NCI-H187 treated with DMSO at 0.1 percent for 48 hours (cell line): ENCODE data around the gene THOP1.

ENCODE experiments used
- DNase-seq: peaks from one replicate; lab custom pipeline; 2025; lab: John Stamatoyannopoulos, UW

Gene THOP1

DNA sequence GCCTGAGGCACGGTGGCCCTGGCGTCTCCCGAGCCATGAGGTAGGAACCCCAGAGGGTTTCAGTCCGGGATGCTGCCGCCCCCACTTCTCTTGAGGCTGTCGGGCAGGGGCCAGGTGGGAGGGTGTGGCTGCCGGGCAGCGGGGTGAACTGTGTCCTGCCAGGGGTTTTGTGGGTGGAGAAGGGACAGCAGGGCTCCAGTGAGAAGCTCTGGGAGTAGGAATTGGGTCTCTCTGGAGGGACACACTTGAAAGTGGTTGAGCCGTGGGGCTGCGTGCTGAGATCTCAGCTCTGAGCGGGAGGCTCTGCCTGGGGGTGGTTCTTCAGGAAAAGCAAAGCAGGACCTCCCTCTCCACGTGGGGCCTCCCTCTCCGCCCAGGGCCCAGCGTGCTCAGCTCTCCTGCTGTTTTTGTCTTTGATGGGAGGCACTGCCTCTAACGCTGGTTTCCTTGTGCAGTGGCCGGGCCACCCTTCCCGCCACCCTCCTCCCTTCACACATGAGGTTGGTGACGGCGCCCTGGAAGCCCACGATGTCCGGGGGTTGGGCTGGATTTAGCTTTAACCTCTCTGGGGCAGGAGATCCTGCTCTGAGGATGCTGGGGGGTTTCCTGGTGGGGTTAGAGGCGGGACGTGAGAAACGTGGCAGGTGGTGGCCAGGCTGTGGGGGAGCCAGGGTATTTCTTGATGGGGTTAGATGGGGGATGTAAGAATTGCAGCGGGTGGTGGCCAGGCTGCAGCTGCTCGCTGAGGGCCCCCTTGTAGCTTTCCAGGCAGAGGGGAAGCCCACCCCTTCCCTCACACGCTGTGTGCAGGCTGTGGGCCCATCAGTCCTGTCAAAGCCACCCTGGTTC is 19.1 kb downstream of the THOP1 start:
- DNase-seq, result no peak

DNA sequence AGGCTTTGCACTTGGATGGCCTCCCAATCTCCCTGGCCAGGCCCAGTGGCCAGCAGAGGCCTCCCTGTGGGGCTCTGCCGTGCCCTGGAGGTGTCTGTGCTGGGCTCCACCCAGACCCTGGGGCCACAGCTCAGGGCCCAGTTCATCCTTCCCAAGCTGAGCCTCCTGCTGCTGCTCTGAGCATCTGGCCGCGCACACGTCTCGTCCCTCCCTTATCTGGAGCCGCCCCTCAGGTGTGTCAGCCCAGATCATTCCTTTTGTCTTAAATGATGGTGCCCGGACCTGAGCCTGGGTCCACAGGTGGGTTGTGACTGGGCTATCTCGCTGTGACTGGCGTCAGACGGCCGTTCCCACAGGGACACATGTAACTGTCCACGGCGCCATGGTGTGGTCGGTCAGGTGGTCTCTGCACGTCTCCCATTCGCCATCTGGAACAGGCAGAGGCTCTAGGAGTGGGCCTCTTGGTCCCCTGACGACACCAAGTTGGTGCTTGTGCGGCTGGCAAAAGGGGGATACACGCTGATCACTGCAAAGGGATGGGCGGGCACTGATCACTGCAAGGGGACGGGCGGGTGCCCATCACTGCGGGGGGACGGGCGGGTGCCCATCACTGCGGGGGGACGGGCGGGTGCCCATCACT is 20.1 kb downstream of the THOP1 start:
- no peak for DNase-seq

DNA sequence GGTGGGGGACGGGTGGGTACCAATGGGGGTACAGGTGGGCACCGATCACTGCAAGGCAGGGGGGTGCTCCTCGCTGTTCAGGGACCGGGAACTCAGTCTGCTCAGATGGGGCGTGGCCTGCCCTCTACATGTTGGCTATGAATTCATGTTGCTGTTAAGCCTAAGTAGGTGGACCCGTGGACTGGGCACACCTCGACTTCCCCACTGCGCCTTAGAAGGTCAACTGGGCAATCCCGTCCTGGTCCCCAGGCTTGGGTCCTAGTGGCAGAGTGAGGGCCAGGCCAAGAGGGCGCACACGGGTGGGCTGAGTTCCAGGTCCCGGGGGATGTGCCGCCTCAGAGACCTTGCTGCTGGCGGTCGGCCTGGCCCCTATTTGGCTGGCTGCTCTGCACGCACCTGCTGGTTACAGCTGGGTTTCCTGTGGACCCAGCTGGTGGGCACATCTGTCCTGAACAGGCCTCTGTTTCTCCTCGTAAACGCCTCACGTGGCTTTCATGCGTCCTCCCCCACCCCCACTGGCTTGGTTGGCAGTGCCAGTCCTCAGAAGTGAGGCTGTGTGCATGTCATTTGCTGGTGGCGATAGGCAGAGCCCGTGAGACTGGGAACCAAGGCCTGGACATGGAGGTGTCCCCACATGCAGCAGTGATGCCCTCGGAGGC is 20.8 kb downstream of the THOP1 start:
- no peak for DNase-seq

DNA sequence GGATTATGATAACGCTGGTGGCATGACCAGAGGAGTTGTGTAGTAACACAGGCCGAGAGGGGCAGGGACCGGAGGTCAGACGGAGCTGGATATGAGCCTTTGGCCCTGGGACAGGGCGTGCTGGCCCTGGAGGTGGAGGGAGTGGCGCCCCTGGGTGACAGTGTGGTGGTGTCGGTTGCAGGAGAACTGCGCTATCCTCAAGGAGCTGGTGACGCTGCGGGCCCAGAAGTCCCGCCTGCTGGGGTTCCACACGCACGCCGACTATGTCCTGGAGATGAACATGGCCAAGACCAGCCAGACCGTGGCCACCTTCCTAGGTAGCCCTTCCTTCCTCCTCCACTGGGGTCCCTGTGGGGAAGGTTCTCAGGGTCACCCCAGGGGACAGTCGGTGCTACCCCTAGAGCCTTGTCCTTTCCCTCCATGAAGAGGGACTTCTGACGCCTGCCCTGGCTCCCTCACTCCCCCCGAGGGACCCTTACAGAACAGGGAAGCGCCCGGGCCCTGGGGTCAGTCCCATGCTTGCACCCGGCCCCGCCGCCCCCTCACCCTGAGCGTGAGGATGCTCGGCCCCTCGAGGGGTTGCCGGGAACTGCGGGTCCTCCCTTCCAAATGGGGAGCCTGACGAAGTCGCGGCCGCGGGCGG is 21.6 kb downstream of the THOP1 start:
- DNase-seq, result no peak

DNA sequence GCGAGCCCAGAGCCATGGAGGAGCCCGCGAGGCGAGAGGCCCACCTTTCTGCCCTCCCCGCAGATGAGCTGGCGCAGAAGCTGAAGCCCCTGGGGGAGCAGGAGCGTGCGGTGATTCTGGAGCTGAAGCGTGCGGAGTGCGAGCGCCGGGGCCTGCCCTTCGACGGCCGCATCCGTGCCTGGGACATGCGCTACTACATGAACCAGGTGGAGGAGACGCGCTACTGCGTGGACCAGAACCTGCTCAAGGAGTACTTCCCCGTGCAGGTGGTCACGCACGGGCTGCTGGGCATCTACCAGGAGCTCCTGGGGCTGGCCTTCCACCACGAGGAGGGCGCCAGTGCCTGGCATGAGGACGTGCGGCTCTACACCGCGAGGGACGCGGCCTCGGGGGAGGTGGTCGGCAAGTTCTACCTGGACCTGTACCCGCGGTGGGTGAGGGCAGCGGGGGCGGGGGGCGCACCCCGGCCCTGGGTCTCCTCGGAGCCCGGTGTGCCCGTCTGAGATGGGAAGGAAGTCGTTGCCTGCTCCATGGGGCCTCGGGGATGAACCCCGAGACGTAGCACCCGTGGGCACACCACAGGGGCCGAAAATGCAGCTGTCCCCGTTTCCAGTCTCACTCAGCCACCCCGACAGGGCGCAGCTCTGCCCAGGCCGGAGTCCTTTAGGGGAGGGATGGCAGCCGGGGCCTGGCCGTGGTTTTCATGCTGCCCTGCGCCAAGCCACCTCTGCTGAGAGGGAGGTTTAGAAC is 22.3 kb downstream of the THOP1 start:
- DNase-seq, result no peak

DNA sequence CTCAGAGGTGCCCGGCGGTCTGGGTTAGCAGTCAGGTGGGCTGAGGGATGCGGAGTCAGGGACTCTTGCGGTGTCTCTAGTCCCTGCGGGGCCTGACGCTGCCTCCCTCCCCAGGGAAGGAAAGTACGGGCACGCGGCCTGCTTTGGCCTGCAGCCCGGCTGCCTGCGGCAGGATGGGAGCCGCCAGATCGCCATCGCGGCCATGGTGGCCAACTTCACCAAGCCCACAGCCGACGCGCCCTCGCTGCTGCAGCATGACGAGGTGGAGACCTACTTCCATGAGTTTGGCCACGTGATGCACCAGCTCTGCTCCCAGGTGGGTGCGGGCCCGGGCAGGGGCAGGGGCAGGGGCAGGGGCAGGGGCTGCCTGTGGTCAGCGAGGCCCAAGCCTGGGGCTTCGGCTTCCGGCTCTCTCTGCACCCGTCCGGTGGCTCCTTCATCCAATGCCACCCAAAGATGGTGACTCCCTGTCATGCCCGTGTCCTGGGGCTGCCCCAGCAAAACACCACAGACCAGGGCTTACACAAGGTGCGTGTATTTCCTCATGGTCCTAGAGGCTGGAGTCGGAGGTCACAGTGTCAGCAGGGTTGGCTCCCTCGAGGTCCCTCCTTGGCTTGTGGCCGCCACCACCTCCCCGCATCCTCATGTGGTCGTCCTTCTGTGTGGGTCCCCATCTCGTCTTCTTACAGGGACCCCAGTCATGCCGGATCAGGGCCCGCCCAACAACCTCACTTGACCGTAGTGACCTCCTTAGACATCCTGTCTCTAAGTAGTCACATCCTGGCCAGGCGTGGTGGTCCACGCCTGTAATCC is 23.0 kb downstream of the THOP1 start:
- DNase-seq, result no peak

DNA sequence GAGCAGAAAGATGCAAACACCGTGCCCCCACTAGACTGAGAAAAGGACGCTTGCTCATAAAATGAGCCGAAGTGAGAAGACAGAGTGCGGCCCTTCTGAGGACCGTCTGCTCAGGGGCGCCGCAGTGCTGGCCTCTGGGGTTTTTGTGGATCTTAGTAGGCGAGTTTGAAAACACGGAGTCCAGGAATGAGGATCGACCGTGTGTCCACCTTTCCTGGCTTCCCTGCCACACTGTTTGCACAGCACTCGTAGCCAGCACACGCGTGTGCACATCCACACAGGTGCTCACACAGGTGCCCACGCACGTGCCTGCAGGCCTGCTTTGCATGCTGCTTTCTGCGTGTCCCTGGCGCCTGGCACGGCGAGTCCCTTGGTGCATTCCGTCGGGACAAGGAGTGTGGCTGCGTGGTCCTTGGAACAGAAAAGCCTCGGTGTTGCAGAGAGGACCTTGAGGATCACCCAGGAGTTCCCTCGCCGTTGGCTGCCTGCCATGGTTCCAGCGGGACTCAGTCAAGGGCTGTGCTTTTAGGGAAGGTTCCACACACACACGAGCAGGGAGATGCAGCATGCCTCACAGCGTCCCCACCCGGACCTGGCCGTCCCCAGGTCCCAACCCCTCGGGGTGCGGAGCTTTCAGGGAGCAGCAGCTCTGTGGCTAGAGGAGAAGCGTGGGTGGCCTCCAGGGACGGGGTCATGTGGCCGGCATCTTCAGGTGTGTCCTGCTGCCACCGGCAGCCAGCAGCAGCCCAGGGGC is 24.3 kb downstream of the THOP1 start:
- no peak for DNase-seq

DNA sequence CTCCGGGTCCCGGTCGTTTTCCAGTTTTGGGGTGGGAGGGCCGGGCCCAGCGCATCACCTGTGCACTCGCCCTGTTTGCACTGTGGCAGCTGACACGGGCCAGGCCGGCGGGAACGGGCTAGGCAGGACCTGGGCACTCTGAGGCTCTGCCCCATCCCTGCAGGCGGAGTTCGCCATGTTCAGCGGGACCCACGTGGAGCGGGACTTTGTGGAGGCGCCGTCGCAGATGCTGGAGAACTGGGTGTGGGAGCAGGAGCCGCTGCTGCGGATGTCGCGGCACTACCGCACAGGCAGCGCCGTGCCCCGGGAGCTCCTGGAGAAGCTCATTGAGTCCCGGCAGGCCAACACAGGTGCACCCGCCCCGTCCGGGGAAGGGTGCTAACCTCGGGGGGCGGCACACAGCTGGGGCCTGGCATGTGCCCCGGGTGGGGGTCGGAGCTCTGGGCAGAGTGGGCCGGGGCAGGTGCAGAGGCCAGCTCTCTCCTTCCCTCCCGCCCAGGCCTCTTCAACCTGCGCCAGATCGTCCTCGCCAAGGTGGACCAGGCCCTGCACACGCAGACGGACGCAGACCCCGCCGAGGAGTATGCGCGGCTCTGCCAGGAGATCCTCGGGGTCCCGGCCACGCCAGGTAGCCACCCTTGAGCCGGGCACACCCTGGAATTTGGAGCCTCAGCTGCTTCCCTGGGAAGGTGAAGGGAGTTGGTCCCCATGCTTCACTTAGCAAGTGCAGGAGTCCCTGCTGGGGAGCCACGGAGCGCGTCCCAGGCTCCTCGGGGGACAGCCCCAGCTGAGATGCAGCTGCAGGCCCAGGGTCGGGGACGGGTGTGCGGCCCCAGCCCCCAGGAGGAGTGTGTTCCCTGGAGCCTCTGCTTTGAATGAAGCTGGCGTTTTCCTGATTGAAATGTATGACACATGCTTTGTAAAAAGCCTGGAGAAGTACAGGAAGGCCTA is 25.1 kb downstream of the THOP1 start:
- no peak for DNase-seq

DNA sequence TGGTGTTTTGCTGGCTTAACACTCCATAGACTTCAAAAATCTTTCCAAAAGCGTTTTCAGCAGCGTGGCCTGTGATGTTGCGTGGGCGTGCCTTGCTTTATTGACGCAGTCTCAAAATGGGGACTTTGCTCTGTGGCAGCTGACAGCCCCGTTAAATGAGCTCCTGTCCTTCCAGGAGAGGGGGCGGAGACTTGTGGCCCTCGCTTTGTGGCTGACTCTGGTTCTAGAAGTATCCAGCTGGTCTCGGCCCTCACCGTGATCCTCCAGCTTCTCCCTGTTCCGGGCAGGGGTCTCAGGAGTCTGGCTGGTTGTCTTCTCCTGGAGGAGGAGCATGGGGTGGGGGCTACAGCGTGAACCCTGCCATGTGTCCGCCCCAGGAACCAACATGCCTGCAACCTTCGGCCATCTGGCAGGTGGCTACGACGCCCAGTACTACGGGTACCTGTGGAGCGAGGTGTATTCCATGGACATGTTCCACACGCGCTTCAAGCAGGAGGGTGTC is 26.0 kb downstream of the THOP1 start:
- DNase-seq, result no peak

DNA sequence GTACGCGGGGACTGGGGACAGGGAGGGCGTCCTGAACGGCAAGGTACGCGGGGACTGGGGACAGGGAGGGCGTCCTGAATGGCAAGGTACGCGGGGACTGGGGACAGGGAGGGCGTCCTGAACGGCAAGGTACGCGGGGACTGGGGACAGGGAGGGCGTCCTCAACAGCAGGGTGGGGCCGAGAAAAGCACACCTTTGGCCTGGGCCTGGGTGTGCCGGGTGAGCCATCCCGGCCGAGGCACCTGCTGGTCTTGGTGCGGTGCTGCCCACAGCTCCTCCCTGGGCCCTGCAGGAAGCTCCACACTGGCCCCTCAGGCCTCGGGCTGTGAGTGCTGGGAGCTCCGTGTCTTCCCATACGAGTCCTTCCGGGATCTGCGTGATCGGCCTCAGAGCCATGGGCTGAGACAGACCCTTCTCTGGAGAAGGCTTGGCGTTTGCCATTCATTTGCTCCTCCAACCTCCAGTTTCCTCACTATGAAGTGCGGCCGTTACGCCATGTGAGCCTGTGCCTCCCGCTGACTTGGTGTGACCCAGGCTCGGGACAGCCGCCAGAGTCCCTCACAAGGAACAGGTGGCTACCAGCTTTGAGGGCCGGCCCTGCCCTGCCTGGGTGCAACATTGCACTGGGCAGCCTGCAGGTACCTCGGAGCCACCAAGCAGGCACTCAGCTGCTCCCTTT is 26.6 kb downstream of the THOP1 start:
- no peak for DNase-seq

DNA sequence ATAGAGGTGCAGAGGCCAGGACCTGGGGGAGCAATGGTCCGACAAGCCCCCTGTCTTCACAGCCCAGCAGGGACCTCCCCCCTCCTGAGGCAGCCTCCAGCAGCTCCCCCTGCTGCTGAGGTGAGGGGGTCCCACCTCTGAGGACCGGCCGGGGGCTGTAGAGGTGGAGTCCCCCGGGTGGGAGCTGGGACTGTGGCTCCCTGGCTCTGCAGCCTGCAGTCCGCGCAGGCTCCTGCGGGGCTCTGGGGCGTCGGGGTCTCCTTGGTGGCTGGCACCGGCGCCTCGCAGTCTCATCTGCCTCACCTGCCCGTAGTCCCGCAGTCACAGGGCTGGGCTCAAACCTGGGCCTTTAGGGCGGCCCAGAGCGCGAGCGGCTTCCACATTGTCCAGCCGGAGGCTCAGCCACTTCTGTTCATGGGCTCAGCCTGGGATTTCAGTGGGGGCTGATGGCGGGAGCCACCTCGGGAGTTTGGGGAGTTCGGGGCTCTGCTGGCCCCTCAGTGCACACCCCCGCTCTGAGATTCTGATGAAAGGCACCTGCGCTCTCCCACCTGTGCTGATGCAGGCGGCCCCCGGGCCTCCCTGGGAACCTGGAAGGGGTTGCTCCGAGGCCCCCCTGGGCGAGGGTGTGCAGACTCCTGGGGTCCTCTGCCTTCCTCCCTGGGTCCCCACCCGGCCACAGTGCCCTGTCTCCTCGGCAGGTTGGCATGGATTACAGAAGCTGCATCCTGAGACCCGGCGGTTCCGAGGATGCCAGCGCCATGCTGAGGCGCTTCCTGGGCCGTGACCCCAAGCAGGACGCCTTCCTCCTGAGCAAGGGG is 27.3 kb downstream of the THOP1 start:
- no peak for DNase-seq

DNA sequence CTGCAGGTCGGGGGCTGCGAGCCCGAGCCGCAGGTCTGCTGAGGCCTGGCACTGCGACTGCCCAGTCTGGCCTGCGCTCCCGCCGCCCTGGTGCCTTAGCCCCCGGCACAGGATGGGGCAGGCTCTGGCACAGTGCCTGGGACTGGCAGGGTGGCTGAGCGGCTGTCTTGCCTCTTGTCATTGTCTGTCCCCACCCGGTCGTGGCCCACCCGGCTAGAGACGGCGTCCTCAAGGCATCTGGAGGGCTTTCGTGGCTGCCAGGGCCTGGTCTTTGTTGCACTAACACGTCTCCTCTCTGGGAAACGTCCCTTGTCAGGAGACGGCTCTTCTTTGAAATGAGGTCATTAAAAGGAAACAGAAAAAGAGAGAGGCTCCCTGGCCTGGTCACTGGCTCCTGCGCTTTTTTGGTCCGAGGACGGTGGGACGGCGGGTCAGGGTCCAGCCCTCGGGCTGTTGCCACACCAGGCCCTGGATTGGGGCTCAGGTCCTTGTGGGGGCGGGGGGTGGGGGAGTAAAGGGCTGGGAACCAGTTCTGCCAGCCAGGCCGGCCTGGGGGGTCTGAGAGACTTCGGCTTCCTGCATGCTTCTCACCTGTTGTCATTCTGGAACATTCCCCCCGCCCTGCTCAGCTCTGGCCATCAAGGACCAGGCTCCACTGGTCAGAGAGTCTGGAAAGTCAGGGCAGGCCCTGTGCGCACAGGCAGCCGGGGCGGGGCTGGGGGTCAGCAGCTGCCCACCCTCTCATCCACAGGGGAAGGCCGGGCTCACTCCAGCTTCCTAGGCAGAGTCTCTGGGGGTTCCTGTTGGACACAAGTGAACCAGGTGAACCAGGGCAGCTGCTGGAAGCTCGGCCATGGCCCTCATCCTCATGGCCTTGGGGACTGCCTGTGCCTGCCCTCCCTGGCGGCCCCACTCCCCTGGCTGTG is 28.2 kb downstream of the THOP1 start:
- no peak for DNase-seq

DNA sequence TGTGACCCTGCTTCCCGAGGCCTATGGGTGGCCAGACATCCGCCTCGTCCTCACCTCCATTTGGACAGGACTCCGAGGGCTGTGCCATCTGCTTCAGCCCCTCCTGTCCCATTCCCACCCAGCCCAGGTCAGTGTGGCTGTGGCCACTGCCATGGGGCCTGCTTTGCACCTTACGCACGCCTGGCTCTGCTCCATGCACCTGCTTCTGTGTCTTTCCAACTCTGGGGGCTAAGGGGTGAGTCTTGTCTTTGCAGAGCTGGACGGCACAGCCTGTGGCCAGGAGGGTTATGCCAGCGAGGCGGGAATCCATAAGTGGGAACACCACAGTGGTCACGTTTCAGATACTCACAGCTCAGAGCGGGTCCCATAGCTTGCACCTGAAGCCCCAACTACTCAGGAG is 29.1 kb downstream of the THOP1 start:
- DNase-seq, result no peak

DNA sequence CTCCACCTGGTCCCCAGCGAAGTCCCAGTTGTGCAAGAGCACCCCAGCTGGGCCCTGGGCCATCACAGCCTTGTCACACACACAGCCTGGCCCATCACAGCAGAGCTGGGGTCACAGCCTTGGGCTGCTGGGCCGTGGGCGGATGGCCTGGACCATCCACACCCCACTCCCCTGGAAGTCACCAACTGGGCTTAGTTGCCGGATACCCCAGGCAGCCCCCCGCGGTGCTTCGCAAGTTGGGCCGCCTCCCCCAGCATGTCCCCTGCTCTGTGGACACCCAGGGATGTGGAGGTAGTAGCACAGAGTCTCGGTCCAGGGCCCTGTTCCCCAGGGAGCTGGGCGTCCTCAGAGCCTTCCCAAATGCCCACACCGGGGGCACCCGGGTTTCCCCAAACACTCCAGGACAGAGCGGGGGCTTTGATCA is 29.9 kb downstream of the THOP1 start:
- DNase-seq, result no peak

DNA sequence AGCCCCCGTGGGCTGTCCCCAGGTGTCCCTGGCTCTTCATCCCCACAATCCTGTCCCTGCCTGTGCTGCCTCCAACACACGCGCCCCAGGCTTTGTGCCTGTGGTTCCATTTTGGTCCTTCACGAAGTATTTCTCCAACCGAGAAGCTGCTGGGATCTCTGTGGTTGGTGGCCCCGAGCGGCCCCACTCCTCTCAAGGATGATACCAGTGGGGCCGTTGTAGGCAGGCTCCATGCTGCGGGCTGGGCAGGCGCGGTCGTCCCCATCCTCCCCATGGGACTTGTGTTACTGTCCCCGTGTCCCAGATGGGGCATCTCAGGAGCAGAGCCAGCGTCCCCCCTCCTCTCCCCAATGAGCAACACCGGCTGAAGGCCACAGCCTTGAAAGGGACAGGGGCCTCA is 30.6 kb downstream of the THOP1 start:
- DNase-seq, result no peak

DNA sequence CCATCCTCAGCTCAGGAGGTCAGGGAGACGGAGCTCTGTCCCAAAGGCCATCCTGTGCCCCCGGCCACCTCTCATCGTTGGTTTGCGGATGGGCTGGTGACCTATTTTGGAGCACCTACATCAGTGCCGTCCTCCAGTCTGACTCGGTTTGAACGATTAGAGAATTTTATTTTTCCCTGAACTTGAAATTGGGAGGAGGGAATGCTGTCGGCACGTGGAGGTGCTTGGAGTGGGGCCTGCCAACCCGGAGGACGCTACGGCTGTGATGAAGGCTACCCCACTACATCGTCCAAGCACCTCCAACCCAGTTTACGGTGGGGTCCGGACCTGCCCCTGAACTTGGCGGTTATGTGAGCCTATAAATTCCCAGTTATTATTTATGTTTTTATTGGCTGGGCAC is 31.3 kb downstream of the THOP1 start:
- DNase-seq, result no peak
